AG04450 (cell line): ENCODE measurements around the gene ZNF780A. TPM values are rescaled to one million over a fixed set of nuclear protein-coding genes. Genes with fewer than 3 reads are reported as not detected.

Experiments used
- CTCF ChIA-PET: fragments of 300-600, 350-600 bp; formaldehyde crosslinking; extraction: SDS; loops from one replicate; lab custom pipeline; 2022; ENCODE audit warnings: antibody characterized with exemption, inconsistent platforms; lab: Charles Lee
- POLR2A ChIA-PET: fragments of 350-600 bp; formaldehyde crosslinking; extraction: SDS; loops from one replicate; lab custom pipeline; 2021; ENCODE audit warnings: antibody characterized with exemption, inconsistent platforms; lab: Yijun Ruan, JAX
- DNase-seq: peaks from one replicate; pipeline ENCODE4 v3.0.0-alpha.2; 2011; ENCODE audit warnings: low read depth, low spot score
- H3K27ac ChIP-seq: one replicate; pipeline ENCODE4 v1.5.1; 2012; ENCODE audit warnings: low read depth, low read length, control low read depth
- H3K27me3 ChIP-seq: one replicate; pipeline ENCODE4 v1.6.0; 2012; ENCODE audit warnings: low read length; ENCODE audit not compliant: control insufficient read depth, insufficient read depth
- H3K4me3 ChIP-seq: 2 replicates; pipeline ENCODE4 v1.5.1; 2011; ENCODE audit warnings: mild to moderate bottlenecking, low read depth, low read length, control low read depth
- H3K9me3 ChIP-seq: 2 replicates; pipeline ENCODE4 v1.5.1; 2012; ENCODE audit warnings: low read length; ENCODE audit not compliant: control insufficient read depth, insufficient read depth
- polyA plus RNA-seq: library from polyadenylated mRNA; depleted of rRNA; stranded (reverse); fragments of >200 nt; gene quantifications from 2 replicates; pipeline ENCODE4 v1.2.3, GENCODE V29; 2011; rRNA removed
- TF ChIP-seq, protein P1 (sequence below): IDR thresholded peaks from 2 replicates; pipeline ENCODE4 v1.5.1; 2011; ENCODE audit warnings: low read depth, low read length, control low read depth, inconsistent platforms

ZNF780A gene
- polyA plus RNA-seq, 1 experiment, result 14.5 TPM

DNA sequence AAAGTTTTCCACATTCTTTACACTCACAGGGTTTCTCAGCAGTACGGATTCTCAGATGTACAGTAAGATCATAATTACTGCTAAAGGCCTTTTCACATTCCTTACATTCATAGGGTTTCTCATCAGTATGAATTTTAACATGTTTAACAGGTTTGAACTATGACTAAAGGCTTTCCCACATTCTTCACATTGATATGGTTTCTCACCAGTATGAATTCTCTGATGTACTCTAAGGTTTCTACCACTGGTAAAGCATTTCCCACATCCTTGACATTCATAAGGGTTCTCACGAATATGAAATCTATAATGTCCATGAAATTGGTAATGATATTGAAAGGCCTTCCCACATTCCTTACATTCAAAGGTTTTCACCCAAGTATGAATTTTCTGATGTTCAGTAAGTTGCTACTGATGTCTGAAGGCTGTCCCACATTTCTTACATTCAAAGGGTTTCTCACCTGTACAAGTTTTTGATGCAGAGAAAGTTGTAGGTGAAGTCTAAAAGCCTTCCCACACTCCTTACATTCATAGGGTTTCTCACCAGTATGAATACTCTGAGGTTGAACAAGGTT lies 56.7 kb downstream of the ZNF780A start:
- H3K27me3 ChIP-seq, result no peaks in the 10 kb centered on the region
- ChIA-PET POLR2A (no interaction called here), CTCF (no interaction called here)
- no peak overlapping the region for H3K27ac ChIP-seq
- no peak for DNase-seq
- TF ChIP-seq, protein P1, sequence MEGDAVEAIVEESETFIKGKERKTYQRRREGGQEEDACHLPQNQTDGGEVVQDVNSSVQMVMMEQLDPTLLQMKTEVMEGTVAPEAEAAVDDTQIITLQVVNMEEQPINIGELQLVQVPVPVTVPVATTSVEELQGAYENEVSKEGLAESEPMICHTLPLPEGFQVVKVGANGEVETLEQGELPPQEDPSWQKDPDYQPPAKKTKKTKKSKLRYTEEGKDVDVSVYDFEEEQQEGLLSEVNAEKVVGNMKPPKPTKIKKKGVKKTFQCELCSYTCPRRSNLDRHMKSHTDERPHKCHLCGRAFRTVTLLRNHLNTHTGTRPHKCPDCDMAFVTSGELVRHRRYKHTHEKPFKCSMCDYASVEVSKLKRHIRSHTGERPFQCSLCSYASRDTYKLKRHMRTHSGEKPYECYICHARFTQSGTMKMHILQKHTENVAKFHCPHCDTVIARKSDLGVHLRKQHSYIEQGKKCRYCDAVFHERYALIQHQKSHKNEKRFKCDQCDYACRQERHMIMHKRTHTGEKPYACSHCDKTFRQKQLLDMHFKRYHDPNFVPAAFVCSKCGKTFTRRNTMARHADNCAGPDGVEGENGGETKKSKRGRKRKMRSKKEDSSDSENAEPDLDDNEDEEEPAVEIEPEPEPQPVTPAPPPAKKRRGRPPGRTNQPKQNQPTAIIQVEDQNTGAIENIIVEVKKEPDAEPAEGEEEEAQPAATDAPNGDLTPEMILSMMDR, result no peak
- H3K9me3 ChIP-seq, result peaks cover 28% of the 10 kb centered on the region
- H3K4me3 ChIP-seq, result no peak overlapping the region

DNA sequence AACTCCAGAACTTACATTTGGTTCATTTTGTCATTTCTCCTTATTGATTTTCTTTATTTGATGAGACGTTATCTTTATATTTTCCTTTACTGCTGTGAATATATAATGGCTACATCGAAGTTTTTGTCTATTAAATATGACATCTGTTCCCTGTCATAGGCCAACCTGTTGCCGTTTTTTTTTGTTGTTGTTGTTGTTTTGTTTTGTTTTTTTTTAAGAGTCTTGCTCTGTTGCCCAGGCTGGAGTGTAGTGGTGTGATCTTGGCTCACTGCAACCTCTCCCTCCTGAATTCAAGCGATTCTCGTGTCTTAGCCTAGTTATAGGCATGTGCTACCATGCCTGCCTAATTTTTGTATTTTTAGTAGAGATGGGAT lies 64.2 kb downstream of the ZNF780A start:
- POLR2A ChIA-PET, result no interaction called here
- no peak for DNase-seq
- Histone ChIP-seq H3K9me3 (peaks cover 50% of the 10 kb centered on the region), H3K27me3 (no peaks in the 10 kb centered on the region), H3K27ac (no peak overlapping the region), H3K4me3 (no peak overlapping the region)
- TF ChIP-seq, protein P1, result no peak
- CTCF ChIA-PET, result no interaction called here

DNA sequence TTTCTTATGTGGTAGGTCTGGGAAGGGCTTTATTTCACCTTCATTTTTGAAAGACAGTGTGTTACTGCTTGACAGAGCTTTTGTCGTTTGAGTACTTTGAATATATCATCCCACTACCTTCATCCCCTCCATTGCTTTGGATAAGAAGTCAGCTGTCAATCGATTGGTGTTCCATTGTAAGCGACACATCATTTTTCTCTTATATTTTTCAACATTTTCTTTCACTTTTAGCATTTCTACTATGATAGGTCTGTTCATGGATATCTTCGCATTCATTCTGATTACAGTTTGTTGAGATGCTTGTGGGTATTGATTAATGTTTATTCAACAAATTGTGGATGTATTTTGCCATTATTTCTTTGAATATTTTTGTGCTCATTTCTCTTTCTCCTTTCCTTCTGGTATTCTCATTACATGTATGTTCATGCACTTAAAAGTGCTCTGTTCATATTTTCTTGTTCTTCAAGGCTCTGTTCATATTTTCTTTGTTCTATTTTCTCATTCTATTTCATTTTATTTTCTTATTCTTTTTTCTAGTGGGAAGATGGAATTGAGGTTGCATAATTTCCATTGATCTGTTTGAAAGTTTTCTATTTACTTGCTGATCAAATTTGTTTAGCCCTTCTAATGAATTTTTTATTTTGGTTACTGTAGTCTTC lies 64.7 kb downstream of the ZNF780A start:
- H3K9me3 ChIP-seq, result peaks cover 45% of the 10 kb centered on the region
- TF ChIP-seq, protein P1, result no peak
- H3K27ac ChIP-seq, result no peak overlapping the region
- H3K4me3 ChIP-seq, result no peak overlapping the region
- H3K27me3 ChIP-seq, result no peaks in the 10 kb centered on the region
- ChIA-PET POLR2A (no interaction called here), CTCF (no interaction called here)
- DNase-seq, result no peak

DNA sequence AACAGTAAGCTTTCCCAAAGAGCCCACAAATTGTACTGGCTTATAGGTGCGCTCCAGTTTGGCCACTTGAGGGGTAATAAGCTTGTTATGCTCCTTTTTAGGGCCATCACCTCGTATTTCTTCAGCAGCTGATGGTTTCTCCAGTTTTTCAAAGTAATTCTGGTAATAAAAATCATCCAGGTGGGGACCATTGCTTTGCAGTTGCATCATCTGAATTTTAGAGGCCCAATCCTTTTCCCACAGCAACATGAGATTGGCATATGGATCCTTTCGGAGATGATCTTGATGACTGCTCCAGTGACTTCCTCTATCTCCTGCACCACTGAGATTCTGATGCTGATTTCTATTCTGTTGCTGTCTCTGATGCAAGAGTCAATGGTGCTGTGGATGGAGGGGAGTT lies 66.8 kb downstream of the ZNF780A start:
- Histone ChIP-seq H3K4me3 (no peak overlapping the region), H3K27ac (no peak overlapping the region), H3K27me3 (no peaks in the 10 kb centered on the region), H3K9me3 (peaks cover 38% of the 10 kb centered on the region)
- TF ChIP-seq, protein P1, result no peak
- CTCF ChIA-PET, result no interaction called here
- POLR2A ChIA-PET, result no interaction called here
- no peak for DNase-seq

Other genes with a start within 250 kb of the ZNF780A start
- 256 and 329 TPM in 2 replicates for gene FBL, start 244.6 kb downstream of the ZNF780A start, polyA plus RNA-seq
- gene FCGBP, start 156.3 kb downstream of the ZNF780A start, polyA plus RNA-seq, result 0.04 and 0.09 TPM in 2 replicates
- 68.6 and 90.2 TPM in 2 replicates for gene PSMC4, start 119.8 kb downstream of the ZNF780A start, polyA plus RNA-seq
- gene ZNF546, start 93.9 kb downstream of the ZNF780A start, polyA plus RNA-seq, result 1.7 and 2.4 TPM in 2 replicates
- gene ZNF780B, start 34.7 kb downstream of the ZNF780A start, polyA plus RNA-seq, result 7.2 and 8.3 TPM in 2 replicates
- 2.0 and 2.3 TPM in 2 replicates for gene MAP3K10, start 100.5 kb upstream of the ZNF780A start, polyA plus RNA-seq
- gene TTC9B, start 127.4 kb upstream of the ZNF780A start, polyA plus RNA-seq, result not detected in 2 replicates
- 0.16 and 0.21 TPM in 2 replicates for gene CCNP, start 135.7 kb upstream of the ZNF780A start, polyA plus RNA-seq
- gene AKT2, start 194.4 kb upstream of the ZNF780A start, polyA plus RNA-seq, result 99.8 and 122 TPM in 2 replicates